Body of pancreas (tissue), 4 donors: ENCODE measurements around the gene ECSCR. TPM values are rescaled to one million over a fixed set of nuclear protein-coding genes. Genes with fewer than 3 reads are reported as not detected.

Experiments used
- ATAC-seq: fragments of 150-250 bp; one replicate; pipeline ENCODE4 v1.9.1; 2016
- DNase-seq, 4 donors: peaks; one replicate each; pipeline ENCODE4 v3.0.0-alpha.2; 2019
- H3K27ac ChIP-seq, 4 donors: fragments of 200-600 bp; sonication (generic); 1 replicate in 3 of 4; 2 replicates in 1 of 4; pipeline versions ENCODE4 v1.5.1 to v1.6.1; 2016 to 2019; ENCODE audit warnings: mild to moderate bottlenecking in 1 of 4, mixed read lengths in 1 of 4, moderate library complexity in 1 of 4
- H3K27me3 ChIP-seq, 2 donors: fragments of 200-600 bp; sonication (generic); one replicate each; pipeline ENCODE4 v1.6.0; 2016; ENCODE audit warnings: mild to moderate bottlenecking in 1 of 2
- H3K36me3 ChIP-seq, 2 donors: fragments of 200-600 bp; sonication (generic); replicated peaks in 1 of 2; 2 replicates each; pipeline ENCODE4 v1.5.1; 2016; ENCODE audit warnings: low read depth in 2 of 2; ENCODE audit not compliant: insufficient read depth in 1 of 2
- H3K4me1 ChIP-seq: fragments of 200-600 bp; sonication (generic); one replicate; pipeline ENCODE4 v1.6.0; 2016
- H3K4me3 ChIP-seq, 2 donors: fragments of 200-600 bp; sonication (generic); 1 replicate in 1 of 2; 2 replicates in 1 of 2; pipeline ENCODE4 v1.5.1; 2016 to 2019
- H3K9me3 ChIP-seq, 3 donors: fragments of 200-600 bp; sonication (generic); 1 replicate in 2 of 3; 2 replicates in 1 of 3; pipeline ENCODE4 v1.5.1; 2016
- POLR2A ChIP-seq, 3 donors: fragments of 450-650 bp; IDR thresholded peaks; one replicate each; pipeline ENCODE4 v1.6.1; 2016; ENCODE audit warnings: antibody characterized with exemption in 3 of 3, mild to moderate bottlenecking in 2 of 3
- WGBS, 2 donors: methylation state at CpG; one replicate each; pipeline ENCODE4 v1.1.5; 2017; 5-methylcytosine and 5-hydroxymethylcytosine counted together
- intact Hi-C: fragments of 100-400 bp; cut with DNase I; formaldehyde crosslinking; loops from one replicate; pipeline ENCODE4 v1.15.1; 2023
- small RNA-seq: library from RNA; depleted of rRNA; stranded (forward); fragments of <200 nt; gene quantifications from one replicate; pipeline ENCODE3, GENCODE V24; 2016
- total RNA-seq, 2 donors: library from RNA; depleted of rRNA; stranded (reverse); fragments of >200 nt; gene quantifications; one replicate each; pipeline ENCODE4 v1.1.0, GENCODE V29; 2016
- TF ChIP-seq, protein P1 (sequence below), 7 experiments: fragments of 450-650 bp in 4 of 7; fragments of 200-600 bp in 3 of 7; sonication (generic) in 3 of 7; IDR thresholded peaks; one replicate each; pipeline ENCODE4 v1.5.1; 2016 to 2019; ENCODE audit warnings: antibody characterized with exemption in 7 of 7

The ECSCR gene
- total RNA-seq, 2 donors from 2014 or later: 2.6 to 6.2 TPM

DNA sequence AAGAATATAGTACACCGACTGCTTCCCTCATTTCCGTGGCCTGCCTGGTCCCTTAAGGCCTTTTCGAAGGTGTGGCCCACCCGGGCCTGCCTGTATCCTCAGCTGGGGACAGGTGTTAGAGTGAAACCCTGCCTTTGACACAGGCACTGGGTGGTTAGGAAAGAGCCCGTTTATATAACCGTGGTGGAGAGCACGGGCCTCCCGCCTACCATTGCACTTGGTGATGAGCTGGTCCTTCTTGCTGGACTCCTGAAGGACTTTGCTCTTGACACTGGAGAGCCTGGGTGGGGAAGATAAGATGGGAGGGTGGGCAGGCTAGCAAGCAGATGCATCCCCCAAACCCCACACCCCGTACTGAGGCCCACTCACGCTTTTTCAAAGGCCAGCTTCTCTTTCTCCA, 61.0 kb downstream of the ECSCR start:
- intact Hi-C loops: no loop called here
- TF ChIP-seq, protein P1, sequence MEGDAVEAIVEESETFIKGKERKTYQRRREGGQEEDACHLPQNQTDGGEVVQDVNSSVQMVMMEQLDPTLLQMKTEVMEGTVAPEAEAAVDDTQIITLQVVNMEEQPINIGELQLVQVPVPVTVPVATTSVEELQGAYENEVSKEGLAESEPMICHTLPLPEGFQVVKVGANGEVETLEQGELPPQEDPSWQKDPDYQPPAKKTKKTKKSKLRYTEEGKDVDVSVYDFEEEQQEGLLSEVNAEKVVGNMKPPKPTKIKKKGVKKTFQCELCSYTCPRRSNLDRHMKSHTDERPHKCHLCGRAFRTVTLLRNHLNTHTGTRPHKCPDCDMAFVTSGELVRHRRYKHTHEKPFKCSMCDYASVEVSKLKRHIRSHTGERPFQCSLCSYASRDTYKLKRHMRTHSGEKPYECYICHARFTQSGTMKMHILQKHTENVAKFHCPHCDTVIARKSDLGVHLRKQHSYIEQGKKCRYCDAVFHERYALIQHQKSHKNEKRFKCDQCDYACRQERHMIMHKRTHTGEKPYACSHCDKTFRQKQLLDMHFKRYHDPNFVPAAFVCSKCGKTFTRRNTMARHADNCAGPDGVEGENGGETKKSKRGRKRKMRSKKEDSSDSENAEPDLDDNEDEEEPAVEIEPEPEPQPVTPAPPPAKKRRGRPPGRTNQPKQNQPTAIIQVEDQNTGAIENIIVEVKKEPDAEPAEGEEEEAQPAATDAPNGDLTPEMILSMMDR (IDR thresholded peaks at IDR 0.05): no peak
- TF ChIP-seq POLR2A (IDR thresholded peaks at IDR 0.05): no peak

DNA sequence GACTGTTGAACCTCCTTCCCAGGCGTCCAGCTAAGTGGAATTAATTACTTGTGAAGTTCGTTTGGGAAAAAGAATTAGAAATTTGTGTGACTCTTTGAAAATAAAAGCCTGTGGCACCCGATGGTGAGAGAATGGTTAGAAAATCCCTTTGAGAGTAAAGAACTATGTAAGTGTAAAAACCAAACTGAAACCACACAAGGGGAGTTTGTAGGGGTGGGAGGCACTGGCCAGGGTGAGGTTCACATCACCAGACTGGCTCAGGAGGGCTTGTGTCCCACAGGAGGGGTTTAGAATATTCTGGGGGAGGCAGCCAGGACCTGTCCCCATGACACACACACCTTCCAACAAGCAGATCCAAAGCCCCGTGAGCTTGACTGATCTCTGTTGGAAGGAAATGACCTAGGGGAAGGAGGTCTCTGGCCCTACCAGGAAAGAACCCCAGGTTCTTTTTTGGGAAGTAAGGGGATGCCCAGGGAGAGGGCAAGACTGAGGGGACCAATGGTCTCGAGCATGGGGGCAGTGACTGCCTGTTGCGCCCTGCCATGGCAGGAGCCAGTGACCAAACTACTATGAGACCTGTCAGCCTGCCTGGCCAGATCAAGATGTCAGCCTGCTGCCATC, 62.9 kb downstream of the ECSCR start:
- no peaks in the 10 kb centered on the region for H3K9me3 ChIP-seq
- WGBS, 2 donors: 70 to 71% methylated on average over 4 to 6 of the region's 6 CpGs
- intact Hi-C loops: no loop called here
- TF ChIP-seq, protein P1 (IDR thresholded peaks at IDR 0.05): no peak
- no peak for TF ChIP-seq POLR2A (IDR thresholded peaks at IDR 0.05)
- H3K27me3 ChIP-seq: no peaks in the 10 kb centered on the region
- DNase-seq (no peak), ATAC-seq (no peak)
- H3K4me1 ChIP-seq: peaks cover 20% of the 10 kb centered on the region
- no peak overlapping the region for H3K4me3 ChIP-seq
- no peaks in the 10 kb centered on the region for H3K36me3 ChIP-seq
- H3K27ac ChIP-seq: no peak overlapping the region

More for the DNA sequence above, 61.0 kb downstream of the ECSCR start:
- H3K4me1 ChIP-seq: peaks cover 14% of the 10 kb centered on the region
- ATAC-seq: no peak
- no peaks in the 10 kb centered on the region for H3K27me3 ChIP-seq
- no peak for DNase-seq
- no peak overlapping the region for H3K4me3 ChIP-seq
- WGBS, 2 donors: 91 to 92% methylated on average over 9 to 10 of the region's 10 CpGs
- no peaks in the 10 kb centered on the region for H3K36me3 ChIP-seq
- no peaks in the 10 kb centered on the region for H3K9me3 ChIP-seq
- no peak overlapping the region for H3K27ac ChIP-seq

Small RNA genes lying within 50 kb of the gene (small RNA-seq; reads per million reads assigned to genes)
- not detected for gene RNU5B-4P

Other genes with a start within 250 kb of the ECSCR start
- gene MATR3, start 169.0 kb downstream of the ECSCR start, total RNA-seq: 100 to 1,000 TPM in 1 of 2 donors, 10 to 100 TPM in 1; 99.2 to 160 TPM
- 10 to 100 TPM; 29.0 to 54.2 TPM for gene PAIP2, start 120.9 kb downstream of the ECSCR start, total RNA-seq
- gene SLC23A1, start 79.4 kb downstream of the ECSCR start, total RNA-seq: under 1 TPM; 0.66 to 0.78 TPM
- gene MZB1, start 72.8 kb downstream of the ECSCR start, total RNA-seq: 10 to 100 TPM in 1 of 2 donors, not detected in 1; 12.2 TPM
- 1 to 10 TPM in 1 of 2 donors, under 1 TPM in 1; 0.52 to 1.3 TPM for gene PROB1, start 67.6 kb downstream of the ECSCR start, total RNA-seq
- 10 to 100 TPM in 1 of 2 donors, not detected in 1; 18.9 TPM for gene SPATA24, start 58.7 kb downstream of the ECSCR start, total RNA-seq
- gene DNAJC18, start 23.2 kb downstream of the ECSCR start, total RNA-seq: 1 to 10 TPM; 1.6 to 3.0 TPM
- gene SMIM33, start 8.3 kb upstream of the ECSCR start, total RNA-seq: not detected
- gene STING1, start 20.0 kb upstream of the ECSCR start, total RNA-seq: 10 to 100 TPM in 1 of 2 donors, 1 to 10 TPM in 1; 6.7 to 24.4 TPM
- gene UBE2D2, start 98.6 kb upstream of the ECSCR start, total RNA-seq: 100 to 1,000 TPM in 1 of 2 donors, 10 to 100 TPM in 1; 38.9 to 102 TPM
- gene CXXC5, start 185.6 kb upstream of the ECSCR start, total RNA-seq: 10 to 100 TPM; 86.6 to 87.7 TPM